Transverse colon (tissue), 3 donors: ENCODE measurements around the gene HNRNPM.

ENCODE experiments used
- POLR2A ChIP-seq: fragments of 450-650 bp; IDR thresholded peaks from one replicate; pipeline ENCODE4 v1.6.1; 2016; ENCODE audit warnings: antibody characterized with exemption, mild to moderate bottlenecking, moderate library complexity
- TF ChIP-seq, protein P1 (sequence below), 5 experiments: fragments of 200-600 bp in 3 of 5; fragments of 450-650 bp in 2 of 5; sonication (generic) in 3 of 5; IDR thresholded peaks; 1 replicate in 2 of 5; 2 replicates in 3 of 5; pipeline ENCODE4 v1.5.1; 2016 to 2017; ENCODE audit warnings: antibody characterized with exemption in 5 of 5, inconsistent platforms in 3 of 5, mild to moderate bottlenecking in 2 of 5, moderate library complexity in 1 of 5

DNA sequence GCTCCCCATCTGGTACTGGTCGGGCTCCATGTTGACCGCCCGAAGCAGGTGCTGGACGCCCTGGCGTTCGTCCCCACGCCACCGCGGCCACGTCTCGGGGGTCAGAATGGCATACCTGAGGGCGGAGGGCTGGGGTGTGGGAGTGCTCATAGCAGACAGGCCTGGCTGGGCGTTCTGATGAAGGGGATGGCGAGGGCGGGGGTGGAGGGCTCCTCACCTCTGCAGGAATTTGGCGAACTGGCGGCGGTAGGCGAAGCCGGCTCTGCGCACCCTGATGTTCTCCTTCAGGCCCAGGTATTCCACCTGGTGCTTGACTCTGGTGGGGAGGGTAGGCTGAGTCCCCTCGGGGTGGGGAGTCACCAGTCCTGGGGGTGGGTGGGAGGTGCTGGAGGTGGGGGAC is 91.5 kb downstream of the HNRNPM start:
- TF ChIP-seq POLR2A, result no peak
- TF ChIP-seq, protein P1, sequence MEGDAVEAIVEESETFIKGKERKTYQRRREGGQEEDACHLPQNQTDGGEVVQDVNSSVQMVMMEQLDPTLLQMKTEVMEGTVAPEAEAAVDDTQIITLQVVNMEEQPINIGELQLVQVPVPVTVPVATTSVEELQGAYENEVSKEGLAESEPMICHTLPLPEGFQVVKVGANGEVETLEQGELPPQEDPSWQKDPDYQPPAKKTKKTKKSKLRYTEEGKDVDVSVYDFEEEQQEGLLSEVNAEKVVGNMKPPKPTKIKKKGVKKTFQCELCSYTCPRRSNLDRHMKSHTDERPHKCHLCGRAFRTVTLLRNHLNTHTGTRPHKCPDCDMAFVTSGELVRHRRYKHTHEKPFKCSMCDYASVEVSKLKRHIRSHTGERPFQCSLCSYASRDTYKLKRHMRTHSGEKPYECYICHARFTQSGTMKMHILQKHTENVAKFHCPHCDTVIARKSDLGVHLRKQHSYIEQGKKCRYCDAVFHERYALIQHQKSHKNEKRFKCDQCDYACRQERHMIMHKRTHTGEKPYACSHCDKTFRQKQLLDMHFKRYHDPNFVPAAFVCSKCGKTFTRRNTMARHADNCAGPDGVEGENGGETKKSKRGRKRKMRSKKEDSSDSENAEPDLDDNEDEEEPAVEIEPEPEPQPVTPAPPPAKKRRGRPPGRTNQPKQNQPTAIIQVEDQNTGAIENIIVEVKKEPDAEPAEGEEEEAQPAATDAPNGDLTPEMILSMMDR (IDR thresholded peaks at IDR 0.05), result no peak
